Prostate gland (tissue), 2 donors: ENCODE measurements around the gene CUX1. TPM values are rescaled to one million over a fixed set of nuclear protein-coding genes. Genes with fewer than 3 reads are reported as not detected.

Experiments
- DNase-seq: peaks from one replicate; pipeline ENCODE4 v3.0.0-alpha.2; 2019; ENCODE audit warnings: low spot score
- H3K27ac ChIP-seq, 2 donors: fragments of 200-600 bp; sonication (generic); 2 replicates each; pipeline ENCODE4 v1.5.1; 2017 to 2019
- H3K27me3 ChIP-seq: fragments of 200-600 bp; sonication (generic); replicated peaks from 2 replicates; pipeline ENCODE4 v1.5.1; 2019; ENCODE audit not compliant: insufficient read depth
- H3K36me3 ChIP-seq, 2 donors: fragments of 200-600 bp; sonication (generic); 1 replicate in 1 of 2; 2 replicates in 1 of 2; pipeline versions ENCODE4 v1.5.1 to v1.8.1; 2017 to 2019
- H3K4me1 ChIP-seq: fragments of 200-600 bp; sonication (generic); replicated peaks from 2 replicates; pipeline ENCODE4 v1.5.1; 2019
- H3K4me3 ChIP-seq, 2 donors: fragments of 200-600 bp; sonication (generic); 2 replicates each; pipeline ENCODE4 v1.5.1; 2017 to 2019
- H3K9me3 ChIP-seq: fragments of 200-600 bp; sonication (generic); 2 replicates; pipeline ENCODE4 v1.5.1; 2017
- CTCF ChIP-seq, 4 experiments: fragments of 200-600 bp in 2 of 4; fragments of 450-650 bp in 2 of 4; sonication (generic) in 2 of 4; IDR thresholded peaks; 1 replicate in 3 of 4; 2 replicates in 1 of 4; pipeline ENCODE4 v1.5.1; 2016 to 2019; ENCODE audit warnings: antibody characterized with exemption in 4 of 4, mild to moderate bottlenecking in 2 of 4, moderate library complexity in 2 of 4
- POLR2A ChIP-seq: fragments of 450-650 bp; IDR thresholded peaks from one replicate; pipeline ENCODE4 v1.6.1; 2016; ENCODE audit warnings: antibody characterized with exemption, mild to moderate bottlenecking
- POLR2AphosphoS5 ChIP-seq: sonication (generic); formaldehyde crosslinking; IDR thresholded peaks from one replicate; pipeline ENCODE4 v1.6.1; 2017; ENCODE audit warnings: antibody characterized with exemption
- WGBS: methylation state at CpG from one replicate; pipeline ENCODE4 v1.1.5; 2018; 5-methylcytosine and 5-hydroxymethylcytosine counted together
- intact Hi-C: fragments of 100-400 bp; cut with DNase I; formaldehyde crosslinking; loops from one replicate; pipeline ENCODE4 v1.14.2; 2022
- total RNA-seq, 2 donors: library from RNA; depleted of rRNA; stranded (reverse); fragments of >200 nt; gene quantifications; one replicate each; pipeline ENCODE4 v1.1.0, GENCODE V29; 2016

Gene CUX1
- total RNA-seq, 2 donors from 2014 or later, result 96.3 to 99.2 TPM

GRCh38 chr7:102318482-102318971 lies 501.1 kb downstream of the CUX1 start:
- intact Hi-C loops, result no loop called here
- no peak overlapping the region for H3K27ac ChIP-seq
- DNase-seq, result no peak
- H3K4me1 ChIP-seq, result no peaks in the 10 kb centered on the region
- H3K27me3 ChIP-seq, result no peaks in the 10 kb centered on the region
- H3K4me3 ChIP-seq, result no peak overlapping the region
- H3K9me3 ChIP-seq, result no peaks in the 10 kb centered on the region
- H3K36me3 ChIP-seq, result no peaks in the 10 kb centered on the region
- 60% methylated on average over 6 of the region's 7 CpGs for WGBS
- TF ChIP-seq CTCF (IDR thresholded peaks at IDR 0.05), result no peak
- no peak for TF ChIP-seq POLR2AphosphoS5
- no peak for TF ChIP-seq POLR2A

GRCh38 chr7:102319671-102320070 lies 502.2 kb downstream of the CUX1 start:
- Histone ChIP-seq H3K36me3 (no peaks in the 10 kb centered on the region), H3K27me3 (no peaks in the 10 kb centered on the region), H3K4me1 (no peaks in the 10 kb centered on the region), H3K27ac (no peak overlapping the region), H3K9me3 (no peaks in the 10 kb centered on the region), H3K4me3 (no peak overlapping the region)
- WGBS, result 92% methylated on average over 3 of the region's 3 CpGs
- TF ChIP-seq POLR2A (no peak), CTCF (IDR thresholded peaks at IDR 0.05) (no peak), POLR2AphosphoS5 (no peak)
- intact Hi-C loops, result no loop called here
- no peak for DNase-seq

GRCh38 chr7:102320181-102320580 lies 502.8 kb downstream of the CUX1 start:
- intact Hi-C loops, result no loop called here
- Histone ChIP-seq H3K27me3 (no peaks in the 10 kb centered on the region), H3K4me1 (no peaks in the 10 kb centered on the region), H3K27ac (no peak overlapping the region), H3K9me3 (no peaks in the 10 kb centered on the region), H3K4me3 (no peak overlapping the region), H3K36me3 (no peaks in the 10 kb centered on the region)
- DNase-seq, result no peak
- 98% methylated on average over 14 of the region's 14 CpGs for whole genome bisulfite sequencing
- no peak for TF ChIP-seq POLR2A
- no peak for TF ChIP-seq CTCF (IDR thresholded peaks at IDR 0.05)

- H3K27me3 ChIP-seq, result no peaks in the 10 kb centered on the region
- 82% methylated on average over 37 of the region's 37 CpGs for WGBS
- TF ChIP-seq CTCF (IDR thresholded peaks at IDR 0.05), result no peak
- no peak for TF ChIP-seq POLR2A
- TF ChIP-seq POLR2AphosphoS5, result no peak
- intact Hi-C loops, result no loop called here
- no peak for DNase-seq
- no peak overlapping the region for H3K4me3 ChIP-seq
- H3K27ac ChIP-seq, result no peak overlapping the region
- no peaks in the 10 kb centered on the region for H3K9me3 ChIP-seq
- H3K4me1 ChIP-seq, result no peaks in the 10 kb centered on the region
- H3K36me3 ChIP-seq, result no peaks in the 10 kb centered on the region
Observed at GRCh38 chr7:102320601-102321350, 503.4 kb downstream of the CUX1 start.
